H1 (cell line): ENCODE data around the gene MPHOSPH9. TPM values are rescaled to one million over a fixed set of nuclear protein-coding genes. Genes with fewer than 3 reads are reported as not detected.

Experiments
- CTCF ChIA-PET: fragments of 300-600 bp; sonication (Branson Sonifier 250); formaldehyde crosslinking; loops from one replicate; lab custom pipeline; 2021; ENCODE audit not compliant: partially characterized antibody; lab: Charles Lee
- POLR2A ChIA-PET: fragments of 300-600 bp; sonication (Branson Sonifier 250); formaldehyde crosslinking; loops from one replicate; lab custom pipeline; 2021; ENCODE audit warnings: inconsistent platforms; ENCODE audit not compliant: partially characterized antibody; lab: Charles Lee
- DNase-seq, 2 experiments: peaks; one replicate each; pipeline versions ENCODE4 v3.0.0 to v3.0.0-alpha.2; 2010 to 2022; ENCODE audit warnings: low spot score in 2 of 2, low read depth in 1 of 2, mixed read lengths in 1 of 2
- FAIRE-seq: peaks from 2 replicates; lab custom pipeline; 2011; peaks lifted over from hg19 to GRCh38; lab: Jason Lieb, UNC
- H2AFZ ChIP-seq: 2 replicates; pipeline ENCODE4 v1.8.1; 2012; ENCODE audit warnings: low read length, inconsistent platforms
- H2AK5ac ChIP-seq: 2 replicates; pipeline ENCODE4 v1.6.1; 2013; ENCODE audit warnings: low read depth, low read length
- H2BK120ac ChIP-seq: replicated peaks from 2 replicates; pipeline ENCODE3; 2013; ENCODE audit warnings: low read depth, low read length, inconsistent platforms
- H2BK12ac ChIP-seq: 2 replicates; pipeline ENCODE4 v1.6.1; 2013; ENCODE audit warnings: low read depth, low read length
- H2BK15ac ChIP-seq: 2 replicates; pipeline ENCODE4 v1.6.1; 2013; ENCODE audit warnings: low read length
- H2BK20ac ChIP-seq: 2 replicates; pipeline ENCODE4 v1.6.1; 2013; ENCODE audit warnings: low read length
- H2BK5ac ChIP-seq: 2 replicates; pipeline ENCODE4 v1.6.1; 2013; ENCODE audit warnings: low read depth, low read length
- H3K14ac ChIP-seq: 2 replicates; pipeline ENCODE4 v1.6.1; 2013; ENCODE audit warnings: inconsistent platforms; ENCODE audit not compliant: insufficient read length
- H3K18ac ChIP-seq: 2 replicates; pipeline ENCODE4 v1.6.1; 2013; ENCODE audit warnings: low read length; ENCODE audit errors: extremely low read depth
- H3K23ac ChIP-seq: 2 replicates; pipeline ENCODE4 v1.6.1; 2013; ENCODE audit warnings: inconsistent platforms; ENCODE audit not compliant: insufficient read length
- H3K23me2 ChIP-seq: 2 replicates; pipeline ENCODE4 v1.6.1; 2013; ENCODE audit warnings: low read depth, low read length
- H3K27ac ChIP-seq: 2 replicates; pipeline ENCODE4 v1.6.1; 2011; ENCODE audit warnings: low read depth, low read length, inconsistent platforms
- H3K27me3 ChIP-seq, 4 experiments: replicated peaks in 1 of 4; 1 replicate in 1 of 4; 2 replicates in 3 of 4; pipeline versions ENCODE4 v1.6.1 to v1.8.1; 2011 to 2013; ENCODE audit warnings: low read length in 3 of 4, mild to moderate bottlenecking in 3 of 4, inconsistent platforms in 2 of 4, mixed read lengths in 2 of 4, moderate library complexity in 1 of 4; ENCODE audit not compliant: control insufficient read depth in 3 of 4, insufficient read depth in 3 of 4; ENCODE audit errors: extremely low read depth in 1 of 4
- H3K36me3 ChIP-seq, 4 experiments: 2 replicates each; pipeline versions ENCODE4 v1.6.1 to v1.8.1; 2011 to 2013; ENCODE audit warnings: mild to moderate bottlenecking in 4 of 4, low read length in 3 of 4, moderate library complexity in 2 of 4, control low read depth in 1 of 4, inconsistent platforms in 1 of 4; ENCODE audit not compliant: insufficient read depth in 4 of 4, control insufficient read depth in 2 of 4
- H3K4ac ChIP-seq: replicated peaks from 2 replicates; pipeline ENCODE3; 2013; ENCODE audit warnings: low read length, low read depth, mixed read lengths, inconsistent platforms; ENCODE audit not compliant: insufficient read length
- H3K4me1 ChIP-seq, 4 experiments: replicated peaks in 1 of 4; 1 replicate in 1 of 4; 2 replicates in 3 of 4; pipeline versions ENCODE4 v1.6.1 to v1.8.1; 2011 to 2013; ENCODE audit warnings: low read length in 3 of 4, inconsistent platforms in 2 of 4, mixed read lengths in 1 of 4; ENCODE audit not compliant: insufficient read depth in 4 of 4, control insufficient read depth in 3 of 4
- H3K4me2 ChIP-seq, 2 experiments: 2 replicates each; pipeline versions ENCODE4 v1.6.1 to v1.8.1; 2011 to 2013; ENCODE audit warnings: low read depth in 2 of 2, low read length in 2 of 2, control low read depth in 1 of 2, inconsistent platforms in 1 of 2, mild to moderate bottlenecking in 1 of 2; ENCODE audit not compliant: insufficient read depth in 1 of 2
- H3K4me3 ChIP-seq, 4 experiments: fragments of 200-600, 300-600 bp in 1 of 4; sonication (generic), shearing (Covaris generic), sonication (Bioruptor Twin) in 1 of 4; 2 replicates each; pipeline versions ENCODE4 v1.5.1 to v1.8.1; 2011 to 2016; ENCODE audit warnings: low read length in 4 of 4, low read depth in 3 of 4, control low read depth in 2 of 4, inconsistent platforms in 2 of 4, mild to moderate bottlenecking in 2 of 4, mixed read lengths in 1 of 4, moderate library complexity in 1 of 4; ENCODE audit not compliant: insufficient read depth in 2 of 4; ENCODE audit errors: extremely low read depth in 1 of 4
- H3K56ac ChIP-seq: replicated peaks from 2 replicates; pipeline ENCODE3; 2013; ENCODE audit warnings: low read depth, mild to moderate bottlenecking, mixed read lengths, low read length, inconsistent platforms; ENCODE audit not compliant: insufficient read length
- H3K79me1 ChIP-seq: 2 replicates; pipeline ENCODE4 v1.6.1; 2013; ENCODE audit warnings: low read depth, low read length, control low read depth
- H3K79me2 ChIP-seq, 2 experiments: 2 replicates each; pipeline versions ENCODE4 v1.6.1 to v1.8.1; 2012 to 2013; ENCODE audit warnings: low read length in 2 of 2, mild to moderate bottlenecking in 2 of 2, inconsistent platforms in 1 of 2; ENCODE audit not compliant: insufficient read depth in 2 of 2, control insufficient read depth in 1 of 2
- H3K9ac ChIP-seq, 4 experiments: replicated peaks in 1 of 4; 1 replicate in 1 of 4; 2 replicates in 3 of 4; pipeline versions ENCODE4 v1.6.1 to v1.8.1; 2011 to 2013; ENCODE audit warnings: low read depth in 3 of 4, low read length in 3 of 4, control low read depth in 2 of 4, mild to moderate bottlenecking in 2 of 4, moderate library complexity in 2 of 4, inconsistent platforms in 1 of 4; ENCODE audit errors: extremely low read depth in 1 of 4
- H3K9me3 ChIP-seq, 2 experiments: 2 replicates each; pipeline versions ENCODE4 v1.6.1 to v1.8.1; 2012 to 2013; ENCODE audit warnings: mild to moderate bottlenecking in 2 of 2, moderate library complexity in 2 of 2, control low read depth in 1 of 2, inconsistent platforms in 1 of 2, low read depth in 1 of 2, low read length in 1 of 2, mixed read lengths in 1 of 2; ENCODE audit not compliant: insufficient read depth in 2 of 2
- H4K20me1 ChIP-seq, 2 experiments: replicated peaks in 1 of 2; 2 replicates each; pipeline versions ENCODE3 to v1.8.1; 2011 to 2013; ENCODE audit warnings: inconsistent platforms in 2 of 2, low read length in 2 of 2, mild to moderate bottlenecking in 1 of 2; ENCODE audit not compliant: insufficient read depth in 2 of 2, control insufficient read depth in 1 of 2
- H4K5ac ChIP-seq: 2 replicates; pipeline ENCODE4 v1.6.1; 2013; ENCODE audit warnings: low read length, low read depth, mixed read lengths, inconsistent platforms; ENCODE audit not compliant: insufficient read length
- H4K8ac ChIP-seq: 2 replicates; pipeline ENCODE4 v1.8.0; 2013; ENCODE audit warnings: mild to moderate bottlenecking, moderate library complexity, low read length, inconsistent platforms; ENCODE audit not compliant: insufficient read depth; ENCODE audit errors: extremely low read depth
- H4K91ac ChIP-seq: replicated peaks from 2 replicates; pipeline ENCODE3; 2013; ENCODE audit warnings: low read length, mixed read lengths, inconsistent platforms; ENCODE audit not compliant: insufficient read length
- BCL11A ChIP-seq, 2 experiments: IDR thresholded peaks; one replicate each; pipeline ENCODE4 v1.6.1; 2011; ENCODE audit warnings: low read depth in 2 of 2, low read length in 2 of 2, mild to moderate bottlenecking in 2 of 2
- CTBP2 ChIP-seq: IDR thresholded peaks from 2 replicates; pipeline ENCODE4 v1.7.0; 2011; ENCODE audit warnings: borderline replicate concordance, mild to moderate bottlenecking, moderate library complexity, mixed read lengths, low read length; ENCODE audit not compliant: insufficient read depth, insufficient read length
- POLR2AphosphoS5 ChIP-seq: IDR thresholded peaks from 2 replicates; pipeline ENCODE4 v1.6.1; 2011; ENCODE audit warnings: low read depth, low read length
- RBBP5 ChIP-seq: IDR thresholded peaks from 2 replicates; pipeline ENCODE4 v1.7.1; 2012; ENCODE audit warnings: low read depth, mild to moderate bottlenecking, inconsistent platforms, low read length, moderate library complexity, borderline replicate concordance
- TEAD4 ChIP-seq: IDR thresholded peaks from 2 replicates; pipeline ENCODE4 v1.6.1; 2012; ENCODE audit warnings: low read depth, low read length, inconsistent platforms, mixed read lengths
- ZNF274 ChIP-seq: IDR thresholded peaks from 2 replicates; pipeline ENCODE4 v1.7.0; 2012; ENCODE audit warnings: low read length, borderline replicate concordance; ENCODE audit errors: extremely low read depth
- WGBS, 2 experiments: shearing (Covaris generic) in 1 of 2; methylation state at CpG; one replicate each; pipeline versions ENCODE4 v1.1.6 to v1.1.7; 2013 to 2015; ENCODE audit warnings: low lambda C conversion rate in 2 of 2, mixed read lengths in 2 of 2, inconsistent platforms in 1 of 2, low coverage in 1 of 2, missing lambda C conversion rate in 1 of 2; ENCODE audit not compliant: insufficient replicate concordance in 2 of 2, insufficient coverage in 1 of 2, insufficient read length in 1 of 2; ENCODE audit errors: extremely low coverage in 1 of 2, missing lambda C conversion rate in 1 of 2; 5-methylcytosine and 5-hydroxymethylcytosine counted together
- polyA plus RNA-seq, 7 experiments: library from polyadenylated mRNA; depleted of rRNA in 3 of 7; stranded (reverse) in 5 of 7; unstranded in 2 of 7; fragments of >200 nt in 5 of 7; fragments of 200-250 nt in 2 of 7; gene quantifications; 1 replicate in 5 of 7; 2 replicates in 1 of 7; 4 replicates in 1 of 7; pipeline versions ENCODE4 v1.2.1 to v1.2.3, GENCODE V29; 2011 to 2013; ENCODE audit warnings: missing spikeins in 2 of 7, mixed read lengths in 2 of 7
- total RNA-seq: library from RNA; stranded (reverse); fragmentation: NEBNext Ultra II Directional; extraction: Animal tissue kit (Norgen Biotek cat#: 25700); gene quantifications from 2 replicates; pipeline ENCODE4 v1.2.1, GENCODE V29; 2021

The MPHOSPH9 gene
- total and polyA plus RNA-seq, 2 of the 8 experiments (the other 6 are each of a cell fraction or from before 2014, with no cell fraction given): 8.8 to 48.8 TPM

- Histone ChIP-seq H3K23ac (no peak overlapping the region), H3K4me2 (no peak overlapping the region), H2BK5ac (no peak overlapping the region), H3K4me1 (peaks cover 1 to 6% (median 4%) of the 10 kb centered on the region in 4 experiments; a peak in 4 of 7 replicates), H3K4ac (no peak overlapping the region), H3K9me3 (no peaks in the 10 kb centered on the region), H3K56ac (no peak overlapping the region), H4K91ac (no peak overlapping the region), H4K20me1 (no peaks in the 10 kb centered on the region), H2AK5ac (no peak overlapping the region), H3K27ac (no peak overlapping the region), H3K14ac (no peak overlapping the region), H4K5ac (no peak overlapping the region), H3K79me2 (no peaks in the 10 kb centered on the region), H2BK20ac (no peak overlapping the region), H3K4me3 (no peak overlapping the region), H3K27me3 (peaks cover 0 to under 1% (median 0%) of the 10 kb centered on the region in 4 experiments; a peak in 1 of 7 replicates), H3K23me2 (no peaks in the 10 kb centered on the region), H3K79me1 (no peaks in the 10 kb centered on the region), H2BK15ac (no peak overlapping the region), H2AFZ (no peak overlapping the region), H3K36me3 (no peaks in the 10 kb centered on the region), H4K8ac (no peak overlapping the region), H2BK120ac (no peak overlapping the region), H3K18ac (no peak overlapping the region), H3K9ac (no peak overlapping the region), H2BK12ac (no peak overlapping the region)
- FAIRE-seq: no peak
- ChIA-PET CTCF (no interaction called here), POLR2A (interaction anchor here (1.1 to 2.1 kb wide), 2 partner anchors 90 to 127 kb away, joined by 3 to 8 read pairs; partner anchors contain the start of genes MPHOSPH9 and MTRFR)
- no peak for DNase-seq
- 90% methylated on average over 5 of the region's 5 CpGs; no CpG with 5 or more reads in 1 of the 2 experiments for WGBS, 2 experiments
- TF ChIP-seq TEAD4 (no peak), RBBP5 (no peak), POLR2AphosphoS5 (no peak), BCL11A (IDR thresholded peaks at IDR 0.05; ENCODE audit: low read depth in 2 of 2, low read length in 2 of 2) (no peak), ZNF274 (no peak), CTBP2 (no peak)
These were observed 90.5 kb downstream of the MPHOSPH9 start for GRCh38 chr12:123142518-123142840.
